ENCODE results near the gene SVBP. TPM values are rescaled to one million over a fixed set of nuclear protein-coding genes. Genes with fewer than 3 reads are reported as not detected.

The SVBP gene
- total and polyA plus RNA-seq, 2 of the 8 experiments (the other 6 are each of a cell fraction or from before 2014, with no cell fraction given) = 29.7 to 30.2 TPM

DNA sequence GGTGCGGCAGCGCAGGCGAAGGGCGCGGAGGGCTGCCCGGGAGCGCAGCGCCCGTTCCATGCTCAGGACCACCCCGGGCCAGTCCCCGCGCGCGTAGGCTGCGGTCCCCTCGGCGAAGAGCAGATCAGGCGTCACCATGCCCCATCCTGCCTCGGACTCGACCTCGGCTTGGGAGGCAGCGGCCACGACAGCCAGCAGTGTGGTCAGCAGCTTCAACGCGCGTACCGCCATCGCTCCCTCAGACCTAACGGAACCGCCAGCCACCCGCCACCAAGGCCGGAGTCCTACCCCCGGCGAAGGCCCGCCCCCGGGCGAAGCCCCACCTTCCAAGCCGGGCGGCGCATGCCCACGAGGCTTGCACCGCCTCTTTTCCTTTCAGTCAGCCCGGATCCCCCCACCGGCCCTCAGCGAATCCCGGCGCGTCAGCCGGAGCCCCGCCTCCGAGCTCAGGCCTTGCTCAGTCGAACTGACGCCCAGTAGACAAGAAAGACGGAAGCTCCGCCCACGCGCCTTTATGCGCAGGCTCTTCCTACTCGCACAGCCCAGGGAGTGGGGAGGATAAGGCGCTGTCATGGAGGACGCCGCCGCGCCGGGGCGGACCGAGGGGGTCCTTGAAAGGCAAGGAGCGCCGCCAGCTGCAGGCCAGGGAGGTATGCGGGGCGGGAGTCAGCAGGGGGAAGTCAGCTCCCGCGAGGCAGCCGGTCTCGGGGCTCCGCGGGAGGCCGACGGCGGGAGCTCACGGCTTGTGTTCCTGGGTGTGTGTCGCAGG lies 50.3 kb downstream of the SVBP start, which contains the start of the genes C1orf50 and P3H1 (continued):
- TF ChIP-seq POU5F1 (IDR thresholded peaks at IDR 0.05; ENCODE audit: low read depth, low read length) (no peak), CHD2 (IDR thresholded peaks at IDR 0.05; ENCODE audit: low read length) (no peak), TAF1 (IDR thresholded peaks at IDR 0.05; ENCODE audit: low read depth, low read length) (peak; percentile 72), SIX5 (IDR thresholded peaks at IDR 0.05; ENCODE audit: low read depth, low read length) (no peak), CEBPB (IDR thresholded peaks at IDR 0.05; ENCODE audit: low read depth, low read length) (no peak), BRCA1 (IDR thresholded peaks at IDR 0.05; ENCODE audit: low read depth, low read length) (no peak), JUN (IDR thresholded peaks at IDR 0.05; ENCODE audit: low read depth, low read length) (no peak), POLR2AphosphoS5 (IDR thresholded peaks at IDR 0.05; ENCODE audit: low read depth, low read length) (peak; percentile 64; the same call in 1 of the 2 replicates), BACH1 (IDR thresholded peaks at IDR 0.05; ENCODE audit: low read length) (no peak), CBX5 (IDR thresholded peaks at IDR 0.05; ENCODE audit: low read depth, low read length) (no peak), POLR2A (IDR thresholded peaks at IDR 0.05; ENCODE audit: control extremely low read depth in 1 of 2, low read depth in 2 of 2, low read length in 2 of 2) (peak in 1 of 2 experiments; percentile 73; a peak in 1 of 3 replicates), MAFK (IDR thresholded peaks at IDR 0.05; ENCODE audit: low read depth, low read length) (no peak), EGR1 (IDR thresholded peaks at IDR 0.05; ENCODE audit: borderline replicate concordance, low read depth, low read length) (peak; percentile 64; the same call in 1 of the 2 replicates)

Data from H1 (cell line).